GM06990 (cell line): ENCODE measurements around the gene IL18RAP.

Source experiments
- DNase-seq: peaks from one replicate; pipeline ENCODE4 v3.0.0-alpha.2; 2011; ENCODE audit not compliant: insufficient read length; ENCODE audit errors: extremely low read depth
- H3K27me3 ChIP-seq: replicated peaks from 2 replicates; pipeline ENCODE4 v1.6.0; 2011; ENCODE audit warnings: low read length; ENCODE audit not compliant: control insufficient read depth, insufficient read depth
- H3K36me3 ChIP-seq: 2 replicates; pipeline ENCODE4 v1.5.1; 2011; ENCODE audit warnings: low read length; ENCODE audit not compliant: control insufficient read depth, insufficient read depth
- H3K4me3 ChIP-seq: replicated peaks from 2 replicates; pipeline ENCODE4 v1.5.1; 2011; ENCODE audit warnings: low read depth, mild to moderate bottlenecking, control low read depth, low read length
- CTCF ChIP-seq: IDR thresholded peaks from 2 replicates; pipeline ENCODE4 v1.5.1; 2011; ENCODE audit warnings: low read length, control low read depth, mild to moderate bottlenecking, inconsistent platforms; ENCODE audit not compliant: insufficient read depth, poor library complexity, severe bottlenecking

IL18RAP gene

DNA sequence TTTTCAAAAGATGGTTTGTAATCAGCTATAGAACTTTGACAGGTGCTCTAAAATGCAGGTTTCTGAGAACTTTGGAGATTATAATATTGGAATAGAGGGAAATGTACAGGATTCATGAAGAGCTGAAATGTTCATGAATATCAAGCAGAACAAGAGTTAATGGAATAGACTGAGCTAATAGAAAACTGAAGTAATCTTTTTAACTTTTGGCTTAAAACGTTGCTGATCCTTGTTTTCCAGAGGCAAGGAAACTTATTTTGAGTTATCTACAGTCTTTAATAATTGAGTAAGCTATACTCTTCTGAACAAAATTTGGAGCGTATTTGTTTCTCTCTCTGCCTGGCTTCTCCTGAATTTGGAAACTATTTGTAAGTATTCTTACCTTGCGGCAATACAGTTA, 10.8 kb upstream of the IL18RAP start:
- DNase-seq, result no peak
- no peak overlapping the region for H3K4me3 ChIP-seq
- TF ChIP-seq CTCF, result no peak
- H3K36me3 ChIP-seq, result no peaks in the 10 kb centered on the region
- H3K27me3 ChIP-seq, result no peaks in the 10 kb centered on the region

DNA sequence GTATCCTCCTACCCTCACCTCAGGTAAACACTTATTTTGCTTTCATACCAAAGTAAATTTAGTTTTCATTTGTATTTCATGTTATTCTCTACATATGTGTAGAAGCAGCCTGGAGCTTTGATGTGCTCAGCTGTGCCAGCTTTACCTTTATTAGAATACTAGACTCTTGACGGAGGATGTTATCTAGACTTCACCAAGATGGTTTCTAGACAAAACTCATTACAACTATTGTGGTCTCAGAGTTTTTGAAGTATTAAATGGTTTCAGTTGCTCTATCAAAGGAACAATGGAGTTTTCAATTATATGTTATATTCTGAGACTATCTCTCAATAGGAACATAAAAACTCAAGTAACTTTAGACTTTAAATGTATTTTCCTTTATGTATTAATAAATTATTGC, 5.0 kb upstream of the IL18RAP start:
- DNase-seq, result no peak
- Histone ChIP-seq H3K36me3 (no peaks in the 10 kb centered on the region), H3K27me3 (no peaks in the 10 kb centered on the region), H3K4me3 (no peak overlapping the region)
- TF ChIP-seq CTCF, result no peak

DNA sequence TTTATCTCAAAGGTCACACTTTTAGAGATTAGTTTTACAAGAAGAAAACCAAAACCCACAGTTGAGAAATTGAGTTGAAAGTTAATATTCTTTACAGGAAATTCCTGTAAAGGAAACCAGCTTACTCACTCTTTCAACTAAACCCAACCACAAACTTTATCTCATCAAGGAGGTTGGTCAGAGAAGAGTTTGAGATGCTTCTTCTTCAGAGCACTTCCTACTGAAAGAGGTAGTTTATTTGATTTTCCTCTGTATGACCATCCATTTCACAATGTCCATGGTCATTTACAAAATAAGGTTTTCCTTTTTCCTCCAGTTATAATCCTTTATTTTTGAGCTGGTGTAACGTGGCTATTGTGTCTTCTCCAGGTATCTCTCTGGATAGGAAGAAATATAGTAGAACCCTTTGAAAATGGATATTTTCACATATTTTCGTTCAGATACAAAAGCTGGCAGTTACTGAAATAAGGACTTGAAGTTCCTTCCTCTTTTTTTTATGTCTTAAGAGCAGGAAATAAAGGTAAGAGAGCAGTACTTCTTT, 4.5 kb upstream of the IL18RAP start:
- Histone ChIP-seq H3K4me3 (no peak overlapping the region), H3K27me3 (no peaks in the 10 kb centered on the region), H3K36me3 (no peaks in the 10 kb centered on the region)
- TF ChIP-seq CTCF, result no peak
- peak; percentile 47 for DNase-seq

- no peaks in the 10 kb centered on the region for H3K27me3 ChIP-seq
- H3K4me3 ChIP-seq, result no peak overlapping the region
- TF ChIP-seq CTCF, result no peak
- DNase-seq, result no peak
- no peaks in the 10 kb centered on the region for H3K36me3 ChIP-seq
Observed at GRCh38 chr2:102420290-102420689, 2.7 kb upstream of the IL18RAP start.

GRCh38 chr2:102421890-102422759, 835 bp upstream of the IL18RAP start:
- no peaks in the 10 kb centered on the region for H3K36me3 ChIP-seq
- H3K4me3 ChIP-seq, result no peak overlapping the region
- no peak for TF ChIP-seq CTCF
- H3K27me3 ChIP-seq, result no peaks in the 10 kb centered on the region
- DNase-seq, result no peak

- Histone ChIP-seq H3K4me3 (no peak overlapping the region), H3K36me3 (no peaks in the 10 kb centered on the region), H3K27me3 (no peaks in the 10 kb centered on the region)
- no peak for DNase-seq
- no peak for TF ChIP-seq CTCF
Observed at GRCh38 chr2:102423368-102423767, 408 bp downstream of the IL18RAP start.
